Esophagus squamous epithelium (tissue), 5 donors: ENCODE measurements around the gene NKD2. TPM values are rescaled to one million over a fixed set of nuclear protein-coding genes. Genes with fewer than 3 reads are reported as not detected.

ENCODE experiments used
- DNase-seq: peaks from one replicate; lab custom pipeline; 2025; lab: John Stamatoyannopoulos, UW
- H3K27ac ChIP-seq, 4 donors: fragments of 200-600 bp; sonication (generic); one replicate each; pipeline ENCODE4 v1.5.1; 2016 to 2019; ENCODE audit warnings: mild to moderate bottlenecking in 1 of 4
- H3K27me3 ChIP-seq, 4 donors: fragments of 200-600 bp; sonication (generic); 1 replicate in 3 of 4; 2 replicates in 1 of 4; pipeline versions ENCODE4 v1.5.1 to v1.6.0; 2017 to 2021; ENCODE audit warnings: antibody characterized with exemption in 1 of 4
- H3K36me3 ChIP-seq, 3 donors: fragments of 200-600 bp; sonication (generic); one replicate each; pipeline ENCODE4 v1.5.1; 2016 to 2019
- H3K4me1 ChIP-seq, 3 donors: fragments of 200-600 bp; sonication (generic); one replicate each; pipeline ENCODE4 v1.5.1; 2017 to 2019
- H3K4me3 ChIP-seq, 4 donors: fragments of 200-600 bp; sonication (generic); 1 replicate in 3 of 4; 2 replicates in 1 of 4; pipeline ENCODE4 v1.5.1; 2016 to 2019; ENCODE audit warnings: mild to moderate bottlenecking in 2 of 4, moderate library complexity in 1 of 4
- H3K9me3 ChIP-seq, 3 donors: fragments of 200-600 bp; sonication (generic); one replicate each; pipeline ENCODE4 v1.5.1; 2016 to 2019
- POLR2A ChIP-seq, 4 donors: fragments of 450-650 bp; IDR thresholded peaks; one replicate each; pipeline ENCODE4 v1.6.1; 2017; ENCODE audit warnings: antibody characterized with exemption in 4 of 4, mild to moderate bottlenecking in 4 of 4, moderate library complexity in 3 of 4
- WGBS, 2 donors: methylation state at CpG; one replicate each; pipeline ENCODE4 v1.1.5; 2018; 5-methylcytosine and 5-hydroxymethylcytosine counted together
- intact Hi-C: fragments of 100-400 bp; cut with DNase I; formaldehyde crosslinking; loops from one replicate; pipeline ENCODE4 v1.15.0; 2022
- total RNA-seq, 4 donors: library from RNA; depleted of rRNA; stranded (reverse); fragments of >200 nt; gene quantifications; one replicate each; pipeline ENCODE4 v1.1.0, GENCODE V29; 2016
- TF ChIP-seq, protein P1 (sequence below), 6 experiments: fragments of 450-650 bp in 4 of 6; fragments of 200-600 bp in 2 of 6; sonication (generic) in 2 of 6; IDR thresholded peaks; one replicate each; pipeline ENCODE4 v1.5.1; 2016 to 2019; ENCODE audit warnings: antibody characterized with exemption in 6 of 6, mild to moderate bottlenecking in 4 of 6, moderate library complexity in 4 of 6
- donor health status: DM: yes; HTN: yes; CAD: no.

Gene NKD2
- total RNA-seq, 4 donors from 2014 or later = 1.2 to 11.3 (median 1.5) TPM

DNA sequence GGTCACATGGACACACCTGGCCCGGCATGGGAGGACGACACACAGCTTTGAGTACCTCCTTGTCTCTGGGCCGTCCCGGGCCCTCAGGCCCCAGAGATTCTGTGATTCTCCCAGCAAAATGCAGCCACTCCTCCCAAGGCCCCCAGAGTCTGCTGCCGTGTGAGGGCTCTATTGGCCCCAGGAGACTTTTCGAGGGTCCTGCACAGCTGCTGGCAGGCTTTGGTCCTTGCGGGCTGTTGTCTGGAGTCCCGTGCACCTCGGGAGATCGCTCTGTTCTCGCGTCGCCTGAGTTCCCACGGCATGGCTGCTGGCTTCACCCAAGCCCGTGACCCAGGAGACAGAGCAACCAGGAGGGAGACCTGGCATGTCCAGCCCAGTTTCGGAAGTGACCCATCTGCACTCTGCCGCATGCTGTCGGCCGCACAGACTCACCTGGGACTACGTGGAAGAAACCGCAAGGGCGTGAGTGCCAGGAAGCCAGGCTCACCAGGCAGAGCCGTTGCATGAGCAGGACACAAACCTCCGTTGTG is 46.8 kb upstream of the NKD2 start:
- 86 to 94% methylated on average over 7 to 18 of the region's 24 CpGs for WGBS, 2 donors
- H3K27ac ChIP-seq = no peak overlapping the region
- DNase-seq = no peak

DNA sequence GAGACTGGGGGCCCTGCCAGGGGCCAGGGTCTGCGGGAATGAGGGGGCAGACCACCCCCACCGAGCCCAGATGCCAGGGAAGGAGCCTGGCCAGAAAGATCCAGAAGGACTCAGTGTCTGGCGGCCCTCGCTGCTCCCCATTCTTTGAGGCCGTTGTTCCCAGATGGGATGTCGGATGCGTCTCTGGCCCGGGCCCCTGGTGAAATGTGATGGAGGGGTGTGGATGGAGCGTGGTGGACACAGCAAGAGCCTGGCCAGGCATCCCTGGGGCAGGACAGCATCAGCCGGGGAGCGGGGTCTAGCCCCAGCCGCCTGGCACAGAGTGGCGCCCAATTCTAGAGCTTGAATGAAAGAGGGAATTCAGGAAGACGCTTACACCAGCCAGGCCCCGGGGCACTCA is 46.2 kb upstream of the NKD2 start:
- intact Hi-C loops = no loop called here
- 67 to 79% methylated on average over 7 to 10 of the region's 15 CpGs for WGBS, 2 donors
- no peak for TF ChIP-seq POLR2A (IDR thresholded peaks at IDR 0.05)
- TF ChIP-seq, protein P1, sequence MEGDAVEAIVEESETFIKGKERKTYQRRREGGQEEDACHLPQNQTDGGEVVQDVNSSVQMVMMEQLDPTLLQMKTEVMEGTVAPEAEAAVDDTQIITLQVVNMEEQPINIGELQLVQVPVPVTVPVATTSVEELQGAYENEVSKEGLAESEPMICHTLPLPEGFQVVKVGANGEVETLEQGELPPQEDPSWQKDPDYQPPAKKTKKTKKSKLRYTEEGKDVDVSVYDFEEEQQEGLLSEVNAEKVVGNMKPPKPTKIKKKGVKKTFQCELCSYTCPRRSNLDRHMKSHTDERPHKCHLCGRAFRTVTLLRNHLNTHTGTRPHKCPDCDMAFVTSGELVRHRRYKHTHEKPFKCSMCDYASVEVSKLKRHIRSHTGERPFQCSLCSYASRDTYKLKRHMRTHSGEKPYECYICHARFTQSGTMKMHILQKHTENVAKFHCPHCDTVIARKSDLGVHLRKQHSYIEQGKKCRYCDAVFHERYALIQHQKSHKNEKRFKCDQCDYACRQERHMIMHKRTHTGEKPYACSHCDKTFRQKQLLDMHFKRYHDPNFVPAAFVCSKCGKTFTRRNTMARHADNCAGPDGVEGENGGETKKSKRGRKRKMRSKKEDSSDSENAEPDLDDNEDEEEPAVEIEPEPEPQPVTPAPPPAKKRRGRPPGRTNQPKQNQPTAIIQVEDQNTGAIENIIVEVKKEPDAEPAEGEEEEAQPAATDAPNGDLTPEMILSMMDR (IDR thresholded peaks at IDR 0.05) = no peak
- no peak for DNase-seq
- H3K27ac ChIP-seq = peak overlapping the region in 2 of 4 donors; percentile 18 to 71
- no peaks in the 10 kb centered on the region for H3K9me3 ChIP-seq
- H3K4me3 ChIP-seq = no peak overlapping the region
- peaks cover 0 to 87% (median 0%) of the 10 kb centered on the region in 4 donors for H3K27me3 ChIP-seq
- H3K36me3 ChIP-seq = no peaks in the 10 kb centered on the region
- peaks cover 3 to 37% (median 10%) of the 10 kb centered on the region in 3 donors for H3K4me1 ChIP-seq

More for the DNA sequence above, 46.8 kb upstream of the NKD2 start:
- Histone ChIP-seq H3K27me3 (peaks cover 0 to 87% (median 0%) of the 10 kb centered on the region in 4 donors), H3K9me3 (no peaks in the 10 kb centered on the region), H3K36me3 (no peaks in the 10 kb centered on the region), H3K4me1 (peaks cover 8 to 43% (median 16%) of the 10 kb centered on the region in 3 donors), H3K4me3 (no peak overlapping the region)
- TF ChIP-seq, protein P1 (IDR thresholded peaks at IDR 0.05) = no peak
- no peak for TF ChIP-seq POLR2A (IDR thresholded peaks at IDR 0.05)
- intact Hi-C loops = no loop called here

DNA sequence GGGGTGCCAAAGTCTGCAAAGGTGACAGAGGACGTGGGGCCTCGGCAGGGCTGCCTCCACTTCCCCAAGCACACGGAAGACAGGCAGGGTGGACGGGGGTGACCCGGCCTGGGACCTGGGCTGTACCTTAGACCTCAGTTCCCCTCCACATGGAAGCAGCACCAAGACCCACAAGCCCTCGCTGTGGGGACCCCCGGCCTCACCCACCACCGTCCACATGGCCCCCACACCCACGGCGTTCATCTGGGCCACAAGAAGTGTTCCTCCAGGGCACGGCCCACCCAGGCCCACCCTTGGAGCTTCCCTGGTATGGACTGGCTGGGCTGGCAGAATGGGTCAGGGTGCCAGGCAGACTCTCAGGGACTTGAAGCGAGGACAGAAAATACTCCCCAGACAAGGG is 45.8 kb upstream of the NKD2 start:
- peak overlapping the region; percentile 18 to 73 (median 56) for H3K27ac ChIP-seq
- no peaks in the 10 kb centered on the region for H3K36me3 ChIP-seq
- DNase-seq = no peak
- H3K4me1 ChIP-seq = peaks cover under 1 to 33% (median 5%) of the 10 kb centered on the region in 3 donors
- no peak overlapping the region for H3K4me3 ChIP-seq
- no peaks in the 10 kb centered on the region for H3K9me3 ChIP-seq
- H3K27me3 ChIP-seq = peaks cover 0 to 87% (median 0%) of the 10 kb centered on the region in 4 donors
- intact Hi-C loops = no loop called here
- WGBS, 2 donors = 100% methylated on average over 1 of the region's 12 CpGs; no CpG with 5 or more reads in 1 of the 2 donors
- TF ChIP-seq, protein P1 (IDR thresholded peaks at IDR 0.05) = no peak
- TF ChIP-seq POLR2A (IDR thresholded peaks at IDR 0.05) = no peak

DNA sequence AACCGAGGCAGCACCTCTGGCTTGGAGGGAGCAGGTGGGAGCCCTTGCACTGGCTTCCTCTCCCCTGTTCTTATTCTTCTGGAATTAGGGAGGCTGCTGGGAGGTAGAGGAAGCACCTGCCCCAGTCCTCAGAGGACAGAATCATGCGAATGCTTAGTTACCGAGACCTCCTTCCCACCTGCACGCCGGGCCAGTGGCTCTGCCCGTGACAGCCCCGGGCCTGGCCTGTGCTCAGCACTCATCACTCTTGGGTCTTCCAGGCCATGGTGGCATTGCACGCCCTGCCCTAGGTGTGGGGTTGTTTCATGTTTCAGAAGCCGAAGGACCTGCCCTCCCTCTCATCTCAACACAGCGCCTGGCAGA is 45.3 kb upstream of the NKD2 start:
- Histone ChIP-seq H3K9me3 (no peaks in the 10 kb centered on the region), H3K27ac (peak overlapping the region; percentile 18 to 73 (median 56)), H3K27me3 (peaks cover 0 to 87% (median 0%) of the 10 kb centered on the region in 4 donors), H3K36me3 (no peaks in the 10 kb centered on the region), H3K4me1 (peaks cover 0 to 28% (median under 1%) of the 10 kb centered on the region in 3 donors), H3K4me3 (no peak overlapping the region)
- intact Hi-C loops = no loop called here
- TF ChIP-seq POLR2A (IDR thresholded peaks at IDR 0.05) = no peak
- TF ChIP-seq, protein P1 (IDR thresholded peaks at IDR 0.05) = no peak
- DNase-seq = no peak
- WGBS, 2 donors = 60 to 76% methylated on average over 1 to 3 of the region's 10 CpGs

DNA sequence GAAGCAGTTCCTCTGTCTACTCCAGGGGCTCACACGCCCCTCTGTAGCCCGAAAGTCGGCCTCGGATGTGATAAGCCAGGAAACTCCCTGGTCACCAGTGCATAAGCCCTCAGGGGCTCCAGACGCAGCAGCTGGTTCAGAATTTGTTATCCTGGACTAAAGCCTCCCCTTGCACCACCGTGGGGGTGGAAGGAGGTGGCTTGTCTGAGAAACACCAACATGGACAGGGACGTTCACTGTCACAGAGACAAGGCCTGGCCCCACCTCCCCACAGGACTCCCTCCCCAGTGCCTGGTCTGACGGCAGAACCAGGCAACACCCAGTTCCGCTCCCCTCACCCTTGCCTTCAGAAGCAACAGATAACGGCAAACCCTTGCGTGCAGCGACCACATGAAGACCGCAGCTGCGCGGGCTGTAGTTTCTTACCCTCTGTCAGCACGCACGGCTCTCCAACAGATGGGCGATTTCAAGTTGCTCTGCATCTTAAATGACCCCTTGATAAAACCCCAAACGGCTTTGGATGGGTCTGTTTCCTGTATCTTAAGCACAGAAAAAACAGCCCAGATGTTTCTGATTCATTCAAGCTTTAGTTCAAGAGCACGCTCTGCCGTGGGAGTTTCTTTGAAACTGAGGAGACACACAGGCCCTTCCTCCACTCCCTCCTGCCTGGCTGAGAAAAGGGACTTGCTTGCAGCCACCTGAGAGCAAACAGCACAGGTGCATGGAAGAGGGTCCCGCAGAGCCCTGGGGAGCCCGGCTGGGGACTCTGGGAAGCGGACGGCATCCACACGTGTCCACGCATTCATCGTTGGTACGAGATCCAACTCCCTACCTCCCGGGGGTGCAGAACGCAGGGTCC is 44.7 kb upstream of the NKD2 start:
- peak overlapping the region; percentile 18 to 73 (median 56) for H3K27ac ChIP-seq
- TF ChIP-seq POLR2A (IDR thresholded peaks at IDR 0.05) = no peak
- TF ChIP-seq, protein P1 (IDR thresholded peaks at IDR 0.05) = no peak
- no peaks in the 10 kb centered on the region for H3K36me3 ChIP-seq
- H3K4me1 ChIP-seq = peaks cover 0 to 22% (median 0%) of the 10 kb centered on the region in 3 donors
- H3K4me3 ChIP-seq = peak overlapping the region in 2 of 4 donors; percentile 0 to 16
- H3K27me3 ChIP-seq = peaks cover 0 to 87% (median 0%) of the 10 kb centered on the region in 4 donors
- no peaks in the 10 kb centered on the region for H3K9me3 ChIP-seq
- DNase-seq = no peak
- WGBS, 2 donors = 66 to 68% methylated on average over 14 to 19 of the region's 31 CpGs
- intact Hi-C loops = no loop called here
